Hepatocyte (in vitro differentiated cells): Measurements from ENCODE around the gene KIF3B. TPM values are rescaled to one million over a fixed set of nuclear protein-coding genes. Genes with fewer than 3 reads are reported as not detected.

ENCODE experiments used
- DNase-seq: peaks from one replicate; pipeline ENCODE4 v3.0.0-alpha.2; 2016; ENCODE audit warnings: low spot score
- H2AFZ ChIP-seq: fragments of 200-600 bp; sonication (generic); 2 replicates; pipeline ENCODE4 v1.6.0; 2016; ENCODE audit warnings: antibody characterized with exemption, mild to moderate bottlenecking
- H3K27ac ChIP-seq: fragments of 200-600 bp; sonication (generic); 2 replicates; pipeline ENCODE4 v1.5.1; 2016; ENCODE audit warnings: mild to moderate bottlenecking
- H3K27me3 ChIP-seq: fragments of 200-600 bp; sonication (generic); 2 replicates; pipeline ENCODE4 v1.6.1; 2016
- H3K36me3 ChIP-seq: fragments of 200-600 bp; sonication (generic); replicated peaks from 2 replicates; pipeline ENCODE4 v1.5.1; 2016; ENCODE audit warnings: low read depth; ENCODE audit not compliant: insufficient read depth
- H3K4me1 ChIP-seq: fragments of 200-600 bp; sonication (generic); 2 replicates; pipeline ENCODE4 v1.5.1; 2016; ENCODE audit warnings: mild to moderate bottlenecking, moderate library complexity; ENCODE audit not compliant: insufficient read depth
- H3K4me2 ChIP-seq: fragments of 200-600 bp; sonication (generic); 2 replicates; pipeline ENCODE4 v1.6.0; 2016
- H3K4me3 ChIP-seq: fragments of 200-600 bp; sonication (generic); 2 replicates; pipeline ENCODE4 v1.5.1; 2016; ENCODE audit warnings: mild to moderate bottlenecking
- H3K79me2 ChIP-seq: fragments of 200-600 bp; sonication (generic); 2 replicates; pipeline ENCODE4 v1.6.0; 2017; ENCODE audit warnings: mild to moderate bottlenecking
- H3K9me2 ChIP-seq: fragments of 200-600 bp; sonication (generic); replicated peaks from 2 replicates; pipeline ENCODE4 v1.6.0; 2017; ENCODE audit warnings: mild to moderate bottlenecking; ENCODE audit not compliant: insufficient read depth
- H3K9me3 ChIP-seq: fragments of 200-600 bp; sonication (generic); 2 replicates; pipeline ENCODE4 v1.5.1; 2016; ENCODE audit warnings: low read depth, mild to moderate bottlenecking
- H4K20me1 ChIP-seq: fragments of 200-600 bp; sonication (generic); 2 replicates; pipeline ENCODE4 v1.6.0; 2016; ENCODE audit warnings: mild to moderate bottlenecking; ENCODE audit not compliant: insufficient read depth, poor library complexity, severe bottlenecking
- CTCF ChIP-seq: fragments of 200-600 bp; sonication (generic); IDR thresholded peaks from 2 replicates; pipeline ENCODE4 v1.5.1; 2016; ENCODE audit warnings: antibody characterized with exemption, mild to moderate bottlenecking; ENCODE audit not compliant: poor library complexity
- EZH2 ChIP-seq: fragments of 200-600 bp; sonication (generic); IDR thresholded peaks from 2 replicates; pipeline ENCODE4 v1.6.1; 2016; ENCODE audit warnings: antibody characterized with exemption, mild to moderate bottlenecking, borderline replicate concordance
- EZH2phosphoT487 ChIP-seq: fragments of 200-600 bp; sonication (generic); IDR thresholded peaks from one replicate; pipeline ENCODE4 v1.6.1; 2018; ENCODE audit warnings: antibody characterized with exemption, mild to moderate bottlenecking, low read depth, moderate library complexity; ENCODE audit not compliant: unreplicated experiment, severe bottlenecking
- WGBS: methylation state at CpG from one replicate; pipeline ENCODE4 v1.1.6; 2016; ENCODE audit warnings: low lambda C conversion rate; ENCODE audit errors: missing lambda C conversion rate; 5-methylcytosine and 5-hydroxymethylcytosine counted together
- polyA plus RNA-seq: library from polyadenylated mRNA; unstranded; fragments of >200 nt; fragmentation: Nextera tagmentation; extraction: Ambion mirVana; gene quantifications from 2 replicates; pipeline ENCODE4 v1.2.1, GENCODE V29; 2016
- total RNA-seq: library from RNA; depleted of rRNA; stranded (reverse); fragments of >200 nt; gene quantifications from 2 replicates; pipeline ENCODE4 v1.2.3, GENCODE V29; 2014

KIF3B gene
- total and polyA plus RNA-seq, 2 experiments from 2014 or later = 11.7 to 32.0 TPM

GRCh38 chr20:32248043-32248442 lies 29.4 kb upstream of the KIF3B start:
- Histone ChIP-seq H3K4me2 (no peak overlapping the region), H3K4me1 (peaks cover 10% of the 10 kb centered on the region), H3K27me3 (no peaks in the 10 kb centered on the region), H3K9me2 (no peaks in the 10 kb centered on the region), H3K79me2 (no peaks in the 10 kb centered on the region), H4K20me1 (no peaks in the 10 kb centered on the region), H3K4me3 (no peak overlapping the region), H2AFZ (no peak overlapping the region), H3K27ac (no peak overlapping the region), H3K9me3 (no peaks in the 10 kb centered on the region), H3K36me3 (no peaks in the 10 kb centered on the region)
- TF ChIP-seq CTCF (no peak), EZH2 (no peak), EZH2phosphoT487 (no peak)
- DNase-seq = no peak
- 90% methylated on average over 5 of the region's 5 CpGs for WGBS

- DNase-seq = no peak
- Histone ChIP-seq H3K36me3 (no peaks in the 10 kb centered on the region), H3K9me2 (no peaks in the 10 kb centered on the region), H3K4me2 (no peak overlapping the region), H3K9me3 (no peaks in the 10 kb centered on the region), H3K27ac (no peak overlapping the region), H3K79me2 (no peaks in the 10 kb centered on the region), H3K4me3 (no peak overlapping the region), H2AFZ (no peak overlapping the region), H3K27me3 (no peaks in the 10 kb centered on the region), H3K4me1 (peaks cover 8% of the 10 kb centered on the region), H4K20me1 (no peaks in the 10 kb centered on the region)
- 95% methylated on average over 9 of the region's 9 CpGs for WGBS
- TF ChIP-seq CTCF (no peak), EZH2phosphoT487 (no peak), EZH2 (no peak)
Measured at GRCh38 chr20:32249030-32249738, 28.3 kb upstream of the KIF3B start.

GRCh38 chr20:32251470-32251869 lies 26.0 kb upstream of the KIF3B start:
- DNase-seq = no peak
- H4K20me1 ChIP-seq = no peaks in the 10 kb centered on the region
- TF ChIP-seq CTCF (no peak), EZH2phosphoT487 (no peak), EZH2 (no peak)
- H3K36me3 ChIP-seq = no peaks in the 10 kb centered on the region
- H3K4me1 ChIP-seq = no peaks in the 10 kb centered on the region
- H3K4me2 ChIP-seq = no peak overlapping the region
- H3K27me3 ChIP-seq = no peaks in the 10 kb centered on the region
- no peaks in the 10 kb centered on the region for H3K9me3 ChIP-seq
- no peaks in the 10 kb centered on the region for H3K79me2 ChIP-seq
- no peak overlapping the region for H3K27ac ChIP-seq
- no peak overlapping the region for H3K4me3 ChIP-seq
- WGBS = 72% methylated on average over 3 of the region's 3 CpGs
- H2AFZ ChIP-seq = no peak overlapping the region
- H3K9me2 ChIP-seq = no peaks in the 10 kb centered on the region
